ENCODE data around the gene RBMS3. TPM values are rescaled to one million over a fixed set of nuclear protein-coding genes. Genes with fewer than 3 reads are reported as not detected.

The RBMS3 gene
- total and polyA plus RNA-seq, 2 experiments from 2014 or later, result 3.2 to 7.4 TPM

GRCh38 chr3:29557186-29557585 is 276.3 kb downstream of the RBMS3 start (continued):
- TF ChIP-seq ZNF462 (CRISPR knock-in tag; IDR thresholded peaks at IDR 0.05) (no peak), ETS1 (IDR thresholded peaks at IDR 0.05) (no peak), JUNB (IDR thresholded peaks at IDR 0.05; ENCODE audit: unreplicated experiment) (no peak)

- H4K20me1 ChIP-seq (replicated peaks; ENCODE audit: insufficient read depth), result no peaks in the 10 kb centered on the region
- H3K9me2 ChIP-seq (ENCODE audit: insufficient read depth), result peaks cover 6% of the 10 kb centered on the region; the same call in 1 of the 2 replicates
- no peaks in the 10 kb centered on the region for H3K4me1 ChIP-seq (ENCODE audit: insufficient read depth)
- H3K4me1 Mint-ChIP-seq, result peaks cover 11% of the 10 kb centered on the region
- H3K79me2 ChIP-seq (replicated peaks; ENCODE audit: insufficient read depth), result no peaks in the 10 kb centered on the region
- no peak overlapping the region for H2AFZ ChIP-seq
- no peak overlapping the region for H3K27ac Mint-ChIP-seq
- H3K4me3 ChIP-seq, result no peak overlapping the region
- no peaks in the 10 kb centered on the region for H3K36me3 Mint-ChIP-seq (ENCODE audit: low read depth)
- H3F3A ChIP-seq (replicated peaks; ENCODE audit: low read depth), result no peaks in the 10 kb centered on the region
- no peak overlapping the region for H3K27ac ChIP-seq (ENCODE audit: low read depth)
- H3K27me3 ChIP-seq (ENCODE audit: insufficient read depth), result no peaks in the 10 kb centered on the region
- no peaks in the 10 kb centered on the region for H3K36me3 ChIP-seq (ENCODE audit: insufficient read depth)
- ATAC-seq, result no peak
- DNase-seq (ENCODE audit: low spot score), result no peak
- no peaks in the 10 kb centered on the region for H3K9me3 Mint-ChIP-seq
- no peak overlapping the region for H3K4me2 ChIP-seq
- H3K27me3 Mint-ChIP-seq (ENCODE audit: insufficient read depth, low read depth, poor library complexity), result peaks cover 2% of the 10 kb centered on the region
- no peak overlapping the region for H3K4me3 Mint-ChIP-seq
- TF ChIP-seq CTCF (conservative IDR thresholded peaks at IDR 0.05; ENCODE audit: low read depth in 2 of 2) (no peak), REST (IDR thresholded peaks at IDR 0.05; ENCODE audit: unreplicated experiment) (no peak), EZH2 (IDR thresholded peaks at IDR 0.05; ENCODE audit: low read depth, unreplicated experiment) (no peak), NANOG (IDR thresholded peaks at IDR 0.05; ENCODE audit: borderline replicate concordance) (no peak; the same call in 1 of the 2 replicates), JUNB (IDR thresholded peaks at IDR 0.05; ENCODE audit: unreplicated experiment) (no peak), ETS1 (IDR thresholded peaks at IDR 0.05) (no peak), ZNF331 (CRISPR knock-in tag; IDR thresholded peaks at IDR 0.05; ENCODE audit: low read depth) (no peak), ZNF114 (CRISPR knock-in tag; IDR thresholded peaks at IDR 0.05) (no peak), CREB1 (CRISPR knock-in tag; IDR thresholded peaks at IDR 0.05; ENCODE audit: low read depth) (no peak)
These were observed 277.0 kb downstream of the RBMS3 start for GRCh38 chr3:29557825-29558224.
